ENCODE data around the gene IDI1.
A peak's percentile ranks its signal among the peaks of the same experiment; 100 is the strongest.

Gene IDI1

DNA sequence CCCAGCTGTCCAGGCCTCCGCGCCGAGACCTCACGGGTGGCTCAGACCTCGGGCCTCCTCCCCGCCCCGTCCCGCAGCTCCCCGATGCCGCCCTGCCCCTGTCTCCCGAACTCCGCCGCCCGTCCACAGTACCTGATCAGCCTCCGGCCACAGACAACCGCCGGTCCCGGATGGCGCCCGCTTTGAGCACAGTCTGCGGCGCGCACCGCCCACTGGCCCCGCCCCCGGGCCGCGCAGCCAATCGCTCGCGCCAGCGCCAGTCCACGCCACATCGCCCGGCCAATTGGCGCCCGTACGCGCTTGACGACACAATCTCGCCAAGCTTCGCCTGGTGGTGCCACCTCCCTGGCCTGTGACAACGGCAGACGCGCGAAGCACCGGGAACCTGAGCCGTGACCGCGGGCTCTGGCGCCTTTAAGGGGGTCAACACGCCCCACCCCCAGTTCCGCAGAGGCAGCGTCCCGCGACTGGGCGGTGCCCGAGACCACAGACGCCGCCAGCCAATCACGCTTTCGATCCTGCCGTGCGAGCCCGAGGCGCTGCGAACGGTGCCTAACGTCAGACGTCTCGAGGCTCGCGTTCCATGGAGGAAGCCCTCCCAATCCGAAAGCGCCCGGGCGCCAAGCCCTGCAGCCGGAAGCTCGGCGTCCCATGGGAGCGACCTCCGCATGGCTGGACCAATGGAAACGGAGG lies at the start of gene IDI1:
Gene IDI1 (minus strand): TSS at position 388 of the 693 bp plus-strand sequence. CDS start 116 bp downstream, at position 272.
- Histone ChIP-seq H3K36me3 (ENCODE audit: control insufficient read depth, insufficient read depth, low read length) (peaks cover 1% of the 10 kb centered on the region), H3K4me3 (replicated peaks; ENCODE audit: low read depth, low read length) (peak within 1 kb of the TSS; percentile 92), H3K27me3 (replicated peaks; ENCODE audit: control insufficient read depth, insufficient read depth, low read length) (no peaks in the 10 kb centered on the region)
- peak; percentile 100 for DNase-seq (ENCODE audit: extremely low read depth, insufficient read length)
- TF ChIP-seq, protein P1, sequence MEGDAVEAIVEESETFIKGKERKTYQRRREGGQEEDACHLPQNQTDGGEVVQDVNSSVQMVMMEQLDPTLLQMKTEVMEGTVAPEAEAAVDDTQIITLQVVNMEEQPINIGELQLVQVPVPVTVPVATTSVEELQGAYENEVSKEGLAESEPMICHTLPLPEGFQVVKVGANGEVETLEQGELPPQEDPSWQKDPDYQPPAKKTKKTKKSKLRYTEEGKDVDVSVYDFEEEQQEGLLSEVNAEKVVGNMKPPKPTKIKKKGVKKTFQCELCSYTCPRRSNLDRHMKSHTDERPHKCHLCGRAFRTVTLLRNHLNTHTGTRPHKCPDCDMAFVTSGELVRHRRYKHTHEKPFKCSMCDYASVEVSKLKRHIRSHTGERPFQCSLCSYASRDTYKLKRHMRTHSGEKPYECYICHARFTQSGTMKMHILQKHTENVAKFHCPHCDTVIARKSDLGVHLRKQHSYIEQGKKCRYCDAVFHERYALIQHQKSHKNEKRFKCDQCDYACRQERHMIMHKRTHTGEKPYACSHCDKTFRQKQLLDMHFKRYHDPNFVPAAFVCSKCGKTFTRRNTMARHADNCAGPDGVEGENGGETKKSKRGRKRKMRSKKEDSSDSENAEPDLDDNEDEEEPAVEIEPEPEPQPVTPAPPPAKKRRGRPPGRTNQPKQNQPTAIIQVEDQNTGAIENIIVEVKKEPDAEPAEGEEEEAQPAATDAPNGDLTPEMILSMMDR (IDR thresholded peaks at IDR 0.05; ENCODE audit: insufficient read depth, low read length, poor library complexity, severe bottlenecking) = no peak

DNA sequence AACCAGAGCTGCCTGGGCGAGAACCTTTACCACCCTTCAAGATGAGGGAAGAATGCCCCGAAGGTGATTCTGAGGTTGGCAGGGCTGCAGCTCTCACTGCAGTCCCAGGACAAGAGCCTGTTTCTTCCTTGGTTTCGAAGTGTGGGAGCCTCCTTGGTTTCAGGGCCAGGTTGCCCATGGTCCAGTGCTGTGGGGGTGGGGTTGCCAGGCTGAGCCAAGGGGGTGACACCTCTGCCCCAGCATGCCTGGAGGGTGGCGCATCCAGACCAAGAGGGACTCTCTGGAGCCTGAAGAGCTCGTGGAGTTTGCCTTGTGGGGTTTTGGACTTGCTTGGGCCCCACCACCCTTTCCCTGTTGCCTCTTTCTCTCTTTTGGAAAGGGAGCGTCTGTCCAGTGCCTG lies 48.5 kb upstream of the IDI1 start:
- DNase-seq (ENCODE audit: extremely low read depth, insufficient read length) = no peak
- Histone ChIP-seq H3K36me3 (ENCODE audit: control insufficient read depth, insufficient read depth, low read length) (peaks cover 34% of the 10 kb centered on the region), H3K4me3 (replicated peaks; ENCODE audit: low read depth, low read length) (no peak overlapping the region), H3K27me3 (replicated peaks; ENCODE audit: control insufficient read depth, insufficient read depth, low read length) (no peaks in the 10 kb centered on the region)
- TF ChIP-seq, protein P1 (IDR thresholded peaks at IDR 0.05; ENCODE audit: insufficient read depth, low read length, poor library complexity, severe bottlenecking) = no peak

DNA sequence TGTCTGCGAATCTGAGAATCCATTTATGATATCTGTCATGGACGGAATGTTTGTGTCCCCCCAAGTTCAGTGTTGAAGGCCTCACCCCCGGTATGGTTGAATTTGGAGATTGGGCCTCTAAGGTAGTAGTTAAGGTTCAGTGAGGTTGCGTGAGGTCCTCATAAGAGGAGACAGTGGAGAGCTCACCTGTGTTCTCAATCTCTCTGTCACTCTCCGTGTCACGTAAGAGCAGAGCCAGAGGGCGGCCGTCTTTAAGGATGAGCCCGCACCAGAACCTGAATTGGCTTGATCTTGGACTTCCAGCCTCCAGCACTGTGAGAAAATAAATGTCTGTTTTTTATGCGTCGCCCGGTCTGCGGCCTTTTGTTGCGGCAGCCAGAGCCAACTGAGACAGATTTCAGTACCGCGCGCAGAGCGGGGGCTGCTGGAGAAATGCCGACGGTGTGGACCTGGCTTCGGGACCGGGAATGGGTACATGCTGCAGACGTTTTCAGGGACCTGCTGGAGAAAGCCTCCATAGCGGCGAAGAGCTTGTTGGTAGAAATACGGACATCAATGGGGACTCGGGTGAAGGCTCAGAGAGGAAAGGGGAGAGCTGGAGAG lies 47.5 kb upstream of the IDI1 start:
- TF ChIP-seq, protein P1 (IDR thresholded peaks at IDR 0.05; ENCODE audit: insufficient read depth, low read length, poor library complexity, severe bottlenecking) = no peak
- H3K36me3 ChIP-seq (ENCODE audit: control insufficient read depth, insufficient read depth, low read length) = peaks cover 30% of the 10 kb centered on the region
- H3K27me3 ChIP-seq (replicated peaks; ENCODE audit: control insufficient read depth, insufficient read depth, low read length) = no peaks in the 10 kb centered on the region
- DNase-seq (ENCODE audit: extremely low read depth, insufficient read length) = no peak
- no peak overlapping the region for H3K4me3 ChIP-seq (replicated peaks; ENCODE audit: low read depth, low read length)

DNA sequence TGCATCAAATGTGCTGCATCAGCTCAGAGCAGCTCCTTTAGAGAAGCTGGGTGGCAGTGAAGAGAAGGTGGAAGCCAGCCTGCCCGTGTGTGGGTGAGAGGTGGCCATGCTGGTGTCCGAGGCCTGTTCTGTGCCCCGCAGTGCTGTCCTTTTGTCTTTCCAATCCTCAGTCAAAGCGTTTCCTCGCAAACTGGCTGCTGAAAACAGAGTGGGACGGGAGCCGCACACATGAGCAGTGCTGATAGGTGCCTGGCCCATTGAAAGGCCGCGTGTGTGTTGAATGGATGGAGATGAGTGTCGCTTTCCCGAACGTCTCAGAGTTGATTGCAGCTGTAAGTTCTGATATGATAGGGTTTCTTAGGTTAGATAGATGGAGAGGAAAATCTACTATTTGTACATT lies 46.6 kb upstream of the IDI1 start:
- H3K36me3 ChIP-seq (ENCODE audit: control insufficient read depth, insufficient read depth, low read length) = peaks cover 31% of the 10 kb centered on the region
- no peaks in the 10 kb centered on the region for H3K27me3 ChIP-seq (replicated peaks; ENCODE audit: control insufficient read depth, insufficient read depth, low read length)
- DNase-seq (ENCODE audit: extremely low read depth, insufficient read length) = no peak
- no peak overlapping the region for H3K4me3 ChIP-seq (replicated peaks; ENCODE audit: low read depth, low read length)
- TF ChIP-seq, protein P1 (IDR thresholded peaks at IDR 0.05; ENCODE audit: insufficient read depth, low read length, poor library complexity, severe bottlenecking) = no peak

DNA sequence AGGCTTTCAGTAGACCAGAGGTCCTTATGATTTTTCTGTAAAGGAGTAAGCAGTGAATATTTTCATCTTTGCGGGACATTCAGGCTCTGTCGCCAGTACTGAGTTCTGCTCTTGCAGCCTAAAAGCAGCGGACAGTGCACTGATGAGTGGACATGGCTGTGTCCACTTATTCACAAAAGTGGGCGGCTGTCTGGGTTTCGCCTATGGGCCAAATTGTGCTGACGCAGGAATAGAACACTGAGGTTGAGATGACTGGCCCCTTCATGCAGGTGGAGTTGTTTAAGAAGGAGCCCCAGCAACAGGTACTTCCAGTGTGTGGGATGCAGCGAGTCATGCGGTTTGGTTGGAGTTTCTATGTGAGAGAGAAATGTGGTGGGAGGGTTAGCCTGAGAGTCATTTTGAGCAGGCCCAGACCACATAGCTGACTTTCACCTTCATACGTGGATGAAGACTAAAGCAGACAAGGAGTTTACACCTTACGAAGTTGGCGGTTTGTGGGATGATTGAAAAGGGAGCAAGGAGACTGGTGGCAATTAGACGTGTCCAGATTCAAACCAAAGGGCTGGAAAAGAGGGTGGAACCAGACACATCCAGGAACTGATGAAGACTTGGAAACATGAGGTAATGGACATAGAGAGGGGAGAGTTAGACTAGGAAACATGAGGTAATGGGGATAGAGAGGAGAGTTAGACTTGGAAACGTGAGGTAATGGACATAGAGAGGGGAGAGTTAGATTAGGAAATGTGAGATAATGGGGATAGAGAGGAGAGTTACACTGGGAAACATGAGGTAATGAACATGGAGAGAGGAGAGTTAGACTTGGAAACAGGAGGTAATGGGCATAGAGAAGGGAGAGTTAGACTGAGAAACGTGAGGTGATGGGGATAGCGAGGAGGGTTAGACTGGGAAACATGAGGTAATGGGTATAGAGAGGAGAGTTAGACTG lies 45.5 kb upstream of the IDI1 start:
- Histone ChIP-seq H3K36me3 (ENCODE audit: control insufficient read depth, insufficient read depth, low read length) (peaks cover 33% of the 10 kb centered on the region), H3K27me3 (replicated peaks; ENCODE audit: control insufficient read depth, insufficient read depth, low read length) (no peaks in the 10 kb centered on the region), H3K4me3 (replicated peaks; ENCODE audit: low read depth, low read length) (no peak overlapping the region)
- TF ChIP-seq, protein P1 (IDR thresholded peaks at IDR 0.05; ENCODE audit: insufficient read depth, low read length, poor library complexity, severe bottlenecking) = no peak
- no peak for DNase-seq (ENCODE audit: extremely low read depth, insufficient read length)
